CD4-positive, alpha-beta T cell treated with Interleukin-4 for 1 hour (primary cell): ENCODE measurements around the gene COL5A1.
"Not testable (repeated sequence)": the region's sequence is repeated elsewhere in the genome, so short reads cannot be mapped to it uniquely, and the experiment has no call there.

Experiments
- DNase-seq, 2 donors: peaks; one replicate each; pipeline ENCODE4 v3.0.0-alpha.2; 2020 to 2022

Gene COL5A1

DNA sequence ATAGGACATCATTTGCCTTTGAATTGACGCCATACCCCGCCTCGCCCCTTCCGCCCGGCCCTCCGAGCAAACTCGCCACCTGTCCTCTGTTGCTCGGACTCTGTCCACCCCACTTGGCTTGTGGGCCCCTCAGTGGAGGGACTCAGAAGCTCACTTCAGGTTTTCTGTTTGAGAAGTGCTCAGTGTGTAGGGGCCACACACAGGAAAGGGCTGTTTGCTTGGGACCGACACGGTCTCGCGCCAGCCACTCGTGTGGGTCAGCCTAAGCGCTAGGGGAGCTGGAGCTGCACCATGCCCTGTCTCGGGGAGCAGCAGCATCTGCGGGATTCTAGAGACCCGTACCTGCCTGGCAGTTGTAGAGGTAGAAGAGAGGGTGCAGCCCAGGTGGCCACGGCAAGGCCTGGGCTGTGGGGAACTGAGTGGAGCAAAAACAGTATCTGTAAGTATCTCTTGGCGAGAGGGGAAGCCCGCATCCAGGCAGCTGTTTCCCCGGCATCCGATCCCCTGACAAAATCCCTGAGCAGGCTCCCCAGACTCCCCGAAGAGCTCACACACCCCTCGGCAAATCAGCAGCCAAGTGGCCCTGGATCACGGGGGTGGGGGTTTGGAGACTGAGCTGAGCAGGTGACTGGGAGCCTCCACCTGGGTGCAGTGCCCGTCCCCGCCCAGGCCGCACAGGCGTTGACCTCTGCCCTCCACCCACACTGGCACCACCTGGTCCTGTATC lies 52.2 kb downstream of the COL5A1 start:
- no peak for DNase-seq

DNA sequence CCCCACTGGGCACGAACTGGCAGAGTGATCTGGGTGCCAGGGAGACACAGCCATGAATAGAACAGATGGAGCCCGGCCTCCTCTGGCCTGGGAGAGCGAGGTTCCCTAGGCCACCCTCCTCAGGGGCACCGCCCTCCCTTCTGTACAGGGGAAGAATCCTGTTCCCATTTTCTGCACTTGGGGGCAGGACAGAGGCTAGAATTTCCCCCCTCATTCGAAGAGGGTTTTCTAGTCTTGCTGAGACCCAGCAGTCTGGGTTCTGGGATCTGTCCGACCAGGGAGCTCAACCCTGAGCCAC lies 52.7 kb downstream of the COL5A1 start:
- DNase-seq: no peak

DNA sequence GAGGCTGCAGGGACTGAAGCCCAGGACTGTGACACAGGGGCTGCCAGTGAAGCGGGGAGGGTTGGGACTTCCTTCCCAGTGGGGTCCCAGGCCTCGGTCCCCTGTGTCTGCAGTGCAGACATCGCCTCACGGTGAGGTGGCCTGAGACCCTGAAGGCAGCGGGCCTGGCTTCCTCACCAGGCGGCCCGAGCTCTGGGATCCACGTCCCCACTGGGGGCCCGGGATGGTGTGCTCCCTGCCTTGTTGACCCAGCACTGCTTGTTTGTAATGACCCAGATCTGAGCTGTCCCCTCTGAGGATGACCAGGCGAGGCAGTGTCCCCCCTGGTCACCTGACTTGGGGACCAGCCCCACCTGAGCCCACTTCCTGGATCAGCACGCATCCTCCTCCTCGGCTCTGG lies 53.1 kb downstream of the COL5A1 start:
- DNase-seq: no peak

DNA sequence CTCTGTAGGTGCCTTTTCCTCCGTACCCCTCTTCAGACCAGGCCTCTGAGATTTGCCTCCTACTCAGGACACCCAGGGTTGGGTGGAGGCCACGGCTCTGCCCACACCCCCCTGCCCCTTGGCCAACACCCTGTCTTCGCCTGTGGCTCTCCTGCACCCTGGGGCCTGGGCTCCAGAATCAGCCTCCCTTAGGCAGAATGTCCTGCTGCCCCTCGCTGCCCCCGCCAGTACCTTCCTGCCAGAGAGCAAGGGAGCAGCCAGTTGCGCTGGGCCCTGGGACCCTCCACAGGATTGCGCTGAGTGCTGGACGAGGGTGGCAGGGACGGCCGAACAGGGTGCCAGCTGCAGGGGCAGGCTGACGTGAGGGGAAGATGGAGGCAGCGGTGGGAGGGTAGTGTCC lies 53.5 kb downstream of the COL5A1 start:
- no peak for DNase-seq

DNA sequence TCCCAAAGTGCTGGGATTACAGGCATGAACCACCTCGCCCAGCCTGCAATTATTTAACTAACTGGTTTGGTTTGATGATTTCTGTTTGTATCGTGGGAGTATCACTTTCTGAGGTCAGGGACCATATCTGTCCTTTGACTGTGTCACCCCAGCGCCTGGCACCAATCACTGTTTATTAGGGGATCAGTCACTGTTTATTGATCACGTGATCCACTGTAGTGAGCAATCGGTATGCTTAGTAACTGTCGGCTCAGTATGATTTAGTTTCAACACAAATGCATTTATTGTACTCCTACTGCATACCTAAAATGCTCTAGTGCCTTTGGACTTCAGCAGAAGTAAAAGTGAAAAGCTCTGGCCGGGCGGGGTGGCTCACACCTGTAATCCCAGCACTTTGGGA lies 54.8 kb downstream of the COL5A1 start:
- DNase-seq: no peak

DNA sequence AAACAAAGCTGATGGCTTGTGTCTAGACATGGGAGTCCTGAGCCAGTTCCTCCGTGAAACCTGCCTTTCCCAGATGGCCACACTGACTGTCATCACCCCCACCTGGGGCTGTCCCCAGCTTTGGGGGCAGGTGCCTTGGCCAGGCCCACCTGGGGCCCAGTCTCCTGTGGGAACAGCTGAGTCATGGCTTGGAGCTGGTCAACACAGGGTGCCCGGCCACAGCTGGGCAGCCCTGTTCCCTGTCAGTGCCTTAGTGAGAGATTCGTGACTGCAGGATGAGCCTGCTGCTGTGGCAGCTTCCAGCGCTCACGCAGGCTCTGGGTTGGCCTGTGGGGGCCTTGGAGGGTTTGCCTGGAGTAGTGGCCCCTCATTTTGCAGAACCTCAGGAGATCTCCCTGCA lies 56.5 kb downstream of the COL5A1 start:
- no peak for DNase-seq

DNA sequence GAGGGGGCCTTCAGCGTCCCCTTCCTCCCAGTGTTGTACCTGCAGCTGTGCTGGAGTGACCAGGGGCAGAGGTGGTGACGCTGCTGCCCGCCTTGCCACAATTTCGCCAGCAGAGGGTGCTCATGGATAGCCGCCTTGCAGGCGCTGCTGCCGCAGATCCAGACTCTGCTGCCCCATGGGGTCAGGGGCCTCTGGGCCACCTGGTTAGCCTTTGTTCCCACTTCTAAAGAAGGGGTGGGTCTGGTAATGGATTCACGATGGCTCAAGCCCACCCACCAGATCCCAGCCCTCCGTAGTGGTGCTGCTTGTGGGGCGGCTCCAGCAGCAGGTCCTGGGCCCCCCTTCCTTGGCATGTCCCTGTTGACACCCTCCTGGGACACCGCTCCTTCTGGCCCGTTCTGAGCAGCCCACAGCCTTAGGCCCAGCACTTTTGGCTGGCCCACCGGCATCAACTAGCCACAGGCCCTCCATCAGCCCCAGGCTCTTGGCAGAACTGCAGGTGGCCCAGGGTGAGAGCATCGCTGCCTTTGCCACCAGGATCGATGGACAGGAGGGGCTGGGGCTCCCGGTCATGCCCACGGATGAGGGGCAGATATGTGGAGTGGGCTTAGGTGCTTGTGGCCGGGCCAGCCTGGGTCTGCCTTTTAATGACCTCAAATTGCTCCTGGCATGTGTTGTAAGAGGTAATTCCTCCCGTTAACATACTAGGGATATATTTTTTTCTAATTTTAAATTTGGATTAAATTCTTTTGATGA lies 57.2 kb downstream of the COL5A1 start:
- DNase-seq: peak; percentile 9 to 54

DNA sequence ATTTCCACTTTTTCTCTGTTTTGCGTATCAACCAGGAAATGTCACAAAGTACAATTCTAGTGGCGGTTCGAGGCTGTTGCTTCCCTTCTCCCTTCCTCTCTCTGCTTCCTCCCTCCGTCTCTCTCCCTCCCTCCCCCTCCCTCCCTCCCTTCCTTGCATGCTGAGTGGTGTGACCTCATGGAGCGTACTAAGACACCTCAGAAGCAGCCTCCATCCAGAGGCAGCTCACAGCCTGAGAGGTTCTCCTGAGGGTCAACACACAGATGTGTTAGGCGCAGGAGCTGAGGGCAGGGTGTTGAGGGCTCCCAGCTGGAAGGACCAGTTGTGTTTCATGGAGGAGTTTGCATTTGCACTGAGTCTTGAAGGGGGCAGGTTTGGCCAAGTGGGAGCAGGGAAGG lies 57.7 kb downstream of the COL5A1 start:
- DNase-seq: no peak

DNA sequence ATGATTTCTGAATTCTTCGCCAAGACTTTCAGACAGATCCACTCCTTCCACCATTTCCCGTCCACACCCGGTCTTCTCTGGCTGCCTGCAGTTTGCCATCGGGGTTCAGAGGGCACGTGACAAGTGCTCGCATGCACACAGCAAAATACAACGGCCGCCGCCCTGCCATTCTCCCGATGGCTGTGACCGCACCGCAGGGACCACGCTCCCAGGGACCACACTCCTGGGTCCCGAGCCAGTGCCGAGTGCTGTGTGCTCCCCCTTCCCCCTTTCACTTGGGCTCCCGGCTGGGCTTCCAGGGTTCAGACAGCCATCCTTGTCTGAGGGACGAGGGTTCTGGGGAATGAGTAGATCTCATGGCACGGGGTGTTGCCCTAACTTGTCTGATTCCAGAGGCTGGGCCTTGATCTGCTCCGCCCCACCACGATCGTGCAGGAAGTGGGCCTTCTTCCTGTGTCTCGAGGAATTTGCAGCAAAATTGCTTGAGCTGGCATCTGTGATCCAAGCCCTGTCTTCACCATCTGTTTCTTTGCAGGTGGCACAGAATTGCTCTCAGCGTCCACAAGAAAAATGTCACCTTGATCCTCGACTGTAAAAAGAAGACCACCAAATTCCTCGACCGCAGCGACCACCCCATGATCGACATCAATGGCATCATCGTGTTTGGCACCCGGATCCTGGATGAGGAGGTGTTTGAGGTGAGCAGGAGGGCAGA lies 59.2 kb downstream of the COL5A1 start:
- DNase-seq: no peak

DNA sequence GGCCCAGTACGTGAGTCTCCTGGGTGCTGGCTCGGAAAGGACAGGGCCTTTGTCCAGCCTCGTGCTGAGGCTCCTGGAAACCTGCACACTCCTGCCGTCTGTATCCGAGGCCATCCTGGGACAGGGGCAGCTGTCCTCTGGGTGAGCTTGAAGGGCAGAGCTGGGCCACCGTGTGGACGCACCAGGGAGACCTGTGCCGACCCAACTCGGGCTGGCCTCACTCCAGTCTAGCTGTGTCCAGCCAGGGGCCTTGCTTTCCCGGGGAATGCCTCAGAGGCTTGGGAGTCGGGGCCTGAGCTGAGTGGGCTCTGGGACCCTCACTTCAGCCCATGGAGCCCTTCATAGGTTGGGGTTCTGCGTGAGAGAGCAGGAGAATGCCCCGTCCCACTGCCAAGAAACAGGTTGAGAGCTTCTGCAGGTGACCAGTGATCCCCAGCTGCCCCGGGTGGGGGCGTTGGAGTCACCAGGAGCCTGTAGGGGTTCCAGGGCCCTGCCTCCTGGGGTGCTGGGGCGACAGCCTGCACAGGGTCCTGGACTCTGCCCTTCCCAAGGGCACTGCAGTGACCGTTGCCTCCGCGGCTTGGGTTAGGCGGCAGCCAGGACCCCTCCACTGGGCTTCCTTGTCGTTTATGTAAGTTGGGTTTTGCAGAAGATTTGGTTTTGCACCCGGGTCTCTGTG lies 60.1 kb downstream of the COL5A1 start:
- DNase-seq: no peak

DNA sequence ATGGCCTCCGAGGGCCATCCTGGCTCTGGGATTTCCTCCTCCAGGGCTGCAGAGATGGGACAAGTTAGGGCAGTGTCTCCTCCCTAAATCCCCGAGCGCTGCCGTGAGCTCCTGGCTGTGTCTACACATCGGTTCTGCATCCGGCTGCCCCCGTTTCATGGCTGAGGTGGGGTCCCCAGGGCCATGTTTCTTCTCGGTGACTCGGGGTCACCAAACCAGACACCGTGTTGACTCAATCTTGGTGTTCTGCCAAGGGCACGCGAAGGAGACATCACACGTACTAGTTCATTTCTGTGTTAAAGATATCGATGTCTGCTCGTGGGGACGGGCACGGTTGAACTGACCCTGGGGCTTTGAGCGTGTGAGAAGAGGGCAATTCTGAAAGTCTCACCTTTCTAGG lies 60.7 kb downstream of the COL5A1 start:
- DNase-seq: no peak

DNA sequence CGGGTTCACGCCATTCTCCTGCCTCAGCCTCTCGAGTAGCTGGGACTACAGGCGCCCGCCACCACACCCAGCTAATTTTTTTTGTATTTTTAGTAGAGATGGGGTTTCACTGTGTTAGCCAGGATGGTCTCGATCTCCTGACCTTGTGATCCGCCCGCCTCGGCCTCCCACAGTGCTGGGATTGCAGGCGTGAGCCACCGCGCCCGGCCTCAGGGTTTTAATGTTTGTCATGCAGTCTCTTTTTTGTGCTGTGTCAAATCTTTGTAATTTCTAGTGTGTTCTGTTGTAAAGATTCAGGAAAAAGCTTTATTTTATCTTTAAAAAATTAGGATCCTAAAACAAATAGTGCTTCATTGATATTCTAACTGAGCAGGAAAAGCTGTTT lies 62.1 kb downstream of the COL5A1 start:
- not testable (repeated sequence) for DNase-seq

DNA sequence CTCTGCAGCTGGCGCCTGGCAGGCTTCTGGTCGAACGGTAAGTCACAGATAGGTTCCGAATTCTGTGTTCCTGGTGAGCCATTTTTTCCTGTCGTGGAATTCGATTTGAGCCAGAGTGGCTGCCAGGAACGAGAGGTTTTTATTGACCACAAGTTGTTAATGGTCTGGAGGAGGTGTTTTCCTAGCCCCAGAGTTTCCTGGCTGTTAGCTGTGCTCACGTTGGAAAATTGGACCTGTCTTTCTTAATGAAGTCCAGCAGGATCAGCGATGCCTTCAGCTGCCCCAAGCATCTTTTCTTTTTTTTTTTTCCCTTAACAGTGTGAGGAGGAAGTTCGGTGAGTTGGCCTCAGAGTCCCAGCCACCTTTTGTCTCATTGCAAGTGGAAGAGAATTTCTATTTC lies 62.9 kb downstream of the COL5A1 start:
- no peak for DNase-seq

DNA sequence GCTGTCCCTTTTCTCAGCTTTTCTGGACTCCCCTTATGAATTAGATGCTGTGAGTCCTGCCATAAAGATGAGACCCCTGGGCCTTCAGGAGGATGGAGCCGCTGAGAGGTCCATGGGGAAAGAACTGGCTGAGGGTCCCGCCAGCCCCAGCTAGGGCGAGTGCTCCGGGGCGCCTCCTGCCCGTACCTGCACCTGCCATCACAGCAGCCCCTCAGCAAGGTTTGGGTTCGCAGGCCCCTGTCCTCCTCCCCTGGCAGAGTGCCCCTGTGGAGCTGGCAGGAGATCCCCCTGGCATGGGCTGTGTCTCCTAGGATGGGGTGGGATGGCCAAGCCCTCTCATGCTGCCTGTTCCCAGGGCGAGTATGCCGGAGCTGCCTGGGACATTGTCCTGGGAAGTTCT lies 64.2 kb downstream of the COL5A1 start:
- no peak for DNase-seq

DNA sequence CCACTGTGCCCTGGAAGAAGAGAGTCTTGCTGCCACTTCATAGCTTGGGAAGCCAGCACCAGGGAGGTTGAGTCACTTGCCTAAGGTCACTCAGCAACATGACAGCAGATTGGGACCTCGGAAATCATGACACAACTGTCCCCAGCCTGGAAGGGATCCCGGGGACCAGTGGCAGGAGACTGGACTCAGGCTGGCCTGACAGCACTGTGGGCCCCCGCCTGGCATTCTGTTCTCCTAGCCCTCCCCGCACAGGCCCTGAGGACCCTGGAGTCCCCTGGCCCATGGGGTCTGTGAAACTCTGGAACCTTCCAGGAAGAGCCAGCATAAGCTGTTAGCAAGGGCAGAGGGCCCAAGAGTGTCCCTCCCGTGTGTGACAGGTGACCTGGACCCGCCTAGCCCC lies 64.9 kb downstream of the COL5A1 start:
- no peak for DNase-seq

DNA sequence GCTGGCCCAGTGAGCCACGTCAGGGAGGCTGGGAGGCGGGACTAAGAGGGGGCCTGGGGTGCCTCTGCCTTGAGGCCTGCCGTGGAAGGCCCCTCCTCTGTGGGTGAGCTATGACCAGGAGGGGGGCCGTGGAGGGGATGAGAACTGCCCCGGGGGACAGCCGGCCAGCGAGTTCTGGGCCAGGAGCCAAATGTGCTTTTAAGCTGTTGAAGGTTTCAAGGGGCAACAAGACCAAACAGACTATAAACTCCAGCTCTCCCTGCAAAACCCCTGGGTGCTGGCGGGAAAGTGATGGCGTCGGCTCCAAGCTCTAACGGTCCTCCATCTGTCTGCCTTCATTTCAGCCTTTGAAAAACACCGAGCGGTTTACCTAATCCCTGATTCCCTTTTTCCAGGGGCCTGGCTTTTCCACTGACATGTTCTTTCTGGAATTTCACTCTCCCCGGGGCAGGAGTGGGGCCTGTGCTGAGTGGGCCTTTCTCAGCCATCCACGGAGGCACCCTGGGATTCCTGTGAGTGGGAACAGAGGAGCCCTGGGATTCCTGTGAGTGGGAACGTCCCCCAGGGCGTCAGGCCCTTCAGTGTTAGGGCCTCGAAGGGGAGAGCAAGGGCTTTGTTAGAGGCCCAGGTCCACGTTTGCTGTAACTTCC lies 65.6 kb downstream of the COL5A1 start:
- no peak for DNase-seq

DNA sequence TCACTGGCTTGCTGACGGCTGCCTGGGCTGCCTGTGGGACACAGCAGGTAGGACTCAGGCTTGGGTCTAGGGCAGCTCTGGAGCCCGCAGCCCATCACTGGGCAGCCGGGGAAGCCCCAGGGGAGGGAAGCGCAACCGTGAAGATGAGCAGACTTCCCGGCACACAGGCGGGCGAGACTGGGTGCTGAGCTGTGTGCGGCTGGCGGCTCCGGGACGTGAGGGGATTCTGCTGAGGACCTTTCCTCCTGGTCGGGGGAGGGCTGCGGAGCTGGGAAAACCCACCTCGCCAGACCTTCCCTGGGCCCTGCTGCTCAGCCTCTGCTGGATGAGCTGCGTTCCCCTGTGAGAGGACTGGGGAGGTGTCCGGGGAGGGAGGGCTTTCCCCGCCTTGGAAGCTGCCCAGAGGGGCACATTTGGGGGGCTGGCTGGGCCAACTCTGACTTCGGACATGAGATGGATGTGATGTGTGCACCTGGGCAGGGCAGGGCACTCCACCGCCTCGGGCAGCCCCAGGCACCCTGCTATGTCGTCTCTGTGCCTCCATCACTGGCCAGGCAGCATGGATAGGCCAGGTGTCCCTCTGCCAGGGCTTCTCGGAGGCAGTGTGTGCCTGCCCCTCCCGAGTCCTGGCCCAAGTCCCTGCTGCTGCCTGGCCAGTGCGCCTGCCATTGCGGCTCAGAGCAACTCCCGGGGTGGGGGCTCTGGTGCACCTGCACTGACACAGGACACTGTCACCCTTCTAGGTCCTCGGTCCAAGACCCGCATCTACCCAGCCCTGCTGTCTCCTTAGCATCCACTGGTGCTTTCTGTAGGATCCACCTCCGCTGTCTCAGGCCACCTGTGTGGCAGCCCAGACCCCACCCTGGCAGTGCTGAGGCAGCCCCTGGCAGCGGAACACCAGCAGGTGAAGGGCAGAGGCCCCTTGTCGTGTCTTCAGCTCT lies 66.4 kb downstream of the COL5A1 start:
- DNase-seq: no peak

DNA sequence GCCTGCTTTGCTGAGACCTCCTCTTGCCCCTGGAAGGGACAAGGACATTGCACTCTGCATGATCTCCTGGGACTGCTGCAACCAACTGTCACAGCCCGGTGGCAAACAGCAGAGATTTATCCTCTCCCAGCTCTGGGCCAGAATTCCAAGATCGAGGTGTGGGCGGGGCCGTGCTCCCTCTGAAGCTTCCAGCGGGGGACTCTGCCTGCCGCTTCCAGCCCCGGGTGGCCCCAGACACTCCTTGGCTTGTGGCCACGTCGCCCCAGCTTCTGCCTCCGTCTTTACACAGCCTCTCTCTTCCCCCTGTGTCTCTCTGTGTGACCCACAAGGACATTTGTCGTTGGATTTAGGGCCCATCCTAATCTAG lies 67.1 kb downstream of the COL5A1 start:
- DNase-seq: no peak

DNA sequence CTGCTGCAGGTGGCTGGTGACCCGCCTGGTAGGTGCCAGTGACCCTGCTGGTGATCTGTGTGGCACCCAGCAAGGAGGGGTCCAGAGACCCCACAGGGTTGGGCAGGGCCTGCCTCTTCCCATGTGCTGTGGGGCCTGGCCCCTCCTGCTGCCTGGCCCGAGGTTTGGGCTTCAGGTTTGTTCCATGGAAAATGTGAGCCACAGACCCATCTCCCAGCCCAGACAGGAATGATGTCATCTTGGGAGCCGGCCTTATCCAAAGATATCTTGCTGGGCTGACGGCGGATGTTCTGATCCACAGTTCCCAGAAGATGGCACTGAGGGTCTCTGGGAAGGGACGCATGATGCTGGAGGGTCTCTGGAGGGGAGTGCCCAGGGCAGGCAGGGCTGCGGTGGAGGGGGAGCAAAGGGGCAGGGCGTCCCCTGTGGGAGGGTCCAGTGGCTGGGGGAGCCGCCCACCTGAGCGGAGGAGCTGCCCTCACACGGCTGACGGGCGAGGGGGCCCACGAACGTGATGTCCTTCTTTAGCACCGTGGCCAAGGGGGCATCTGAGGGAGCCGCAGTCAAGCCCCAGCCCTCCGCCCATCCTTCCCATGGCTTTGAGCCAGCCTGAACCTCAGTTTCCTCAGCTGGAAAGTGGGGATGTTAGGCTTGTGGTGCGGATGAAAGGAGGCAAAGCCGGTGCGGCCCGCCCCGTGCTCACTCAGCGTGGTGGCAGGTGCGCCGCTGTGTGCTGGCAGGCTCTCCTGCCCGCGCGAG lies 68.1 kb downstream of the COL5A1 start:
- no peak for DNase-seq

DNA sequence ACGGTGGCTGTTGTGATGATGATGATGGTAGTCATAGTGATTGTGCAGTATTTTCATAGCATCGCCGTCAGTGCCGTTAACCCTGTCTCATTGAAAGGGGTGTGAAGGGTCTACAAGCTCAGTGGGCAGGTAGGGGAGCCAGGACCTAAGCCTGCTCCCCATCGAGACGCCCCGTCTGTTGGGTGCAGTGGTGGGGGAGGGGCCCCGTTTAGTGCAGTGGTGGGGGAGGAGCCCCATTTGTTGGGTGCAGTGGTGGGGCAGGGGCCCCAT lies 68.6 kb downstream of the COL5A1 start:
- no peak for DNase-seq

DNA sequence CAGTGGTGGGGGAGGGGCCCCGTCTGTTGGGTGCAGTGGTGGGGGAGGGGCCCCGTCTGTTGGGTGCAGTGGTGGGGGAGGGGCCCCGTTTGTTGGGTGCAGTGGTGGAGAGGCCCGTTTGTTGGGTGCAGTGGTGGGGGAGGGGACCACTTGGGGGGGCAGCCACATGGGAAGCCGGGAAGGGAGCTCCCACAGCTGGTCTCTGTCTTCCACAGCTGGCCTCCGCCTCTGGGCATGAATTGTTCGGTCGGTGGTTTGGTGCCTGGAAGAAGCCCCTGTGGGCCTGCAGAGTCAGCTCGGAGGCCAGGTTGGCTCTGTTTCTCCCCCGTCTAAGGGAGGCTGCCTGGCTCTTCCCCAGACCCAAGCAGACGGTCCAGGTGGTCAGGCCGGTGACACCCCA lies 69.3 kb downstream of the COL5A1 start:
- DNase-seq: no peak

DNA sequence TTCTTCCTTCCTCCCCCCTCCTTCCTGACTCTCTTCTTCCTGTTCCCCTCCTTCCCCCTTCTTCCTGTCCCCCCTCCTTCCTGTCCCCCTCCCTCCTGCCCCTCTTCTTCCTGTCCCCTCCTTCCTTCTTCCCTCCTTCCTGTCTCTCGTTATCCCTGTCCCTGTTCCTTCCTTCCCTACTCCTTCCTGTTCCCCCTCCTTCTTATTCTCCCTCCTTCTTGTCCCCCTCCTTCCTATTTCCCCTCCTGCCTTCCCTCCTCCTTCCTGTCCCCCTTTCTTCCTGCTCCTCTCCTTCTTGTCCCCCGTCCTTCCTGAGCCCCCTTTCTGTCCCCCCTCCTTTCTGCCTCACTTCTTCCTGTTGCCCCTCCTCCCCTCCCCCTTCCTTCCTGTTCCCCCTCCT lies 70.6 kb downstream of the COL5A1 start:
- DNase-seq: no peak
